SU-DHL-6 (cell line): ENCODE measurements around the gene PTPRE.

Experiments
- H2AFZ ChIP-seq: fragments of 200-600 bp; sonication (generic); 2 replicates; pipeline ENCODE4 v1.6.1; 2014; ENCODE audit warnings: low read depth, mild to moderate bottlenecking, moderate library complexity, mixed read lengths, antibody characterized with exemption, low read length; ENCODE audit not compliant: severe bottlenecking
- H3F3A ChIP-seq: fragments of 200-600 bp; shearing (Covaris generic); 2 replicates; pipeline ENCODE4 v1.6.0; 2016; ENCODE audit warnings: antibody characterized with exemption, mild to moderate bottlenecking; ENCODE audit not compliant: insufficient read depth
- H3K27ac ChIP-seq: fragments of 200-600 bp; sonication (generic); 2 replicates; pipeline ENCODE4 v1.5.1; 2016; ENCODE audit warnings: low read depth, mild to moderate bottlenecking, low read length, moderate library complexity, mixed read lengths
- H3K27me3 ChIP-seq: fragments of 200-600 bp; sonication (generic), shearing (Covaris generic); 2 replicates; pipeline ENCODE4 v1.6.0; 2014; ENCODE audit warnings: mild to moderate bottlenecking, low read length
- H3K36me3 ChIP-seq: fragments of 200-600 bp; sonication (generic); 2 replicates; pipeline ENCODE4 v1.6.1; 2014; ENCODE audit warnings: mild to moderate bottlenecking, low read length, mixed read lengths
- H3K4me2 ChIP-seq: fragments of 300-600, 200-600 bp; shearing (Covaris generic), sonication (generic); 2 replicates; pipeline ENCODE4 v1.6.0; 2014; ENCODE audit warnings: low read length, low read depth, mild to moderate bottlenecking; ENCODE audit not compliant: poor library complexity, severe bottlenecking
- H3K4me3 ChIP-seq: fragments of 200-600 bp; sonication (generic); 2 replicates; pipeline ENCODE4 v1.5.1; 2014; ENCODE audit warnings: antibody characterized with exemption, low read length, mild to moderate bottlenecking, mixed read lengths; ENCODE audit not compliant: insufficient read depth, poor library complexity, severe bottlenecking
- H3K79me2 ChIP-seq: fragments of 200-600 bp; sonication (generic); 2 replicates; pipeline ENCODE4 v1.6.1; 2014; ENCODE audit warnings: mild to moderate bottlenecking, low read length, moderate library complexity; ENCODE audit not compliant: insufficient read depth
- H3K9ac ChIP-seq: fragments of 200-600 bp; sonication (generic); 2 replicates; pipeline ENCODE4 v1.7.0; 2014; ENCODE audit warnings: mild to moderate bottlenecking, low read length
- H3K9me2 ChIP-seq: fragments of 200-600 bp; sonication (generic); replicated peaks from 2 replicates; pipeline ENCODE4 v1.6.1; 2014; ENCODE audit warnings: low read length; ENCODE audit not compliant: insufficient read depth
- H3K9me3 ChIP-seq: fragments of 200-600 bp; sonication (generic); 2 replicates; pipeline ENCODE4 v1.6.1; 2014; ENCODE audit warnings: low read length, mixed read lengths; ENCODE audit not compliant: insufficient read depth
- H4K20me1 ChIP-seq: fragments of 200-600 bp; sonication (generic); 2 replicates; pipeline ENCODE4 v1.6.1; 2014; ENCODE audit warnings: low read depth, mild to moderate bottlenecking, antibody characterized with exemption, low read length, moderate library complexity, mixed read lengths
- EZH2phosphoT487 ChIP-seq: fragments of 200-600 bp; sonication (generic), shearing (Covaris generic); conservative IDR thresholded peaks from 2 replicates; pipeline ENCODE4 v1.6.1; 2018; ENCODE audit warnings: mild to moderate bottlenecking, antibody characterized with exemption, low read length, moderate library complexity, mixed read lengths
- TF ChIP-seq, protein P1 (sequence below): fragments of 200-600 bp; sonication (generic); IDR thresholded peaks from one replicate; pipeline ENCODE4 v1.5.1; 2017; ENCODE audit warnings: antibody characterized with exemption, mild to moderate bottlenecking, low read length, moderate library complexity; ENCODE audit not compliant: insufficient read depth, poor library complexity, severe bottlenecking

Gene PTPRE

DNA sequence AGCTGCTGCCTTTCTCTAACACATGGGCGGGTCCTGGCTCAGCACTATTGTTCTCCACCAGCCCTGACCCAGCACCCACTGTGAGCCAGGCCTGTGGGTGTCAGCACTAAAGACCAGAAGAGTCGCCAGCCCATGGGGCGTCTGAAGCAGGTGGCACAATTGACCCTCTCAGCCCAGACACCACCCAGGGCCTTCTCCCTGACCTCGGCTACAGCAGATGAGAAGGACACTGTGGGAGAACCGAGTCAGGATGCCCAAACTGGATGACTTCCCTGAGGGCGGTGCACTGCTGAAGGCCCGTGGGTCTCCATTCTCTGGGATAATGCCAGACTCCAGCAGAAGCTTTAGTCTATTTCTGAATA, 122.4 kb downstream of the PTPRE start:
- Histone ChIP-seq H3K9me2 (no peaks in the 10 kb centered on the region), H3K4me2 (no peak overlapping the region), H3K27ac (no peak overlapping the region), H3K9me3 (no peaks in the 10 kb centered on the region), H3K79me2 (no peaks in the 10 kb centered on the region), H4K20me1 (no peaks in the 10 kb centered on the region), H3K9ac (no peak overlapping the region), H2AFZ (no peak overlapping the region), H3K27me3 (no peaks in the 10 kb centered on the region), H3F3A (no peaks in the 10 kb centered on the region), H3K4me3 (no peak overlapping the region), H3K36me3 (no peaks in the 10 kb centered on the region)
- TF ChIP-seq, protein P1, sequence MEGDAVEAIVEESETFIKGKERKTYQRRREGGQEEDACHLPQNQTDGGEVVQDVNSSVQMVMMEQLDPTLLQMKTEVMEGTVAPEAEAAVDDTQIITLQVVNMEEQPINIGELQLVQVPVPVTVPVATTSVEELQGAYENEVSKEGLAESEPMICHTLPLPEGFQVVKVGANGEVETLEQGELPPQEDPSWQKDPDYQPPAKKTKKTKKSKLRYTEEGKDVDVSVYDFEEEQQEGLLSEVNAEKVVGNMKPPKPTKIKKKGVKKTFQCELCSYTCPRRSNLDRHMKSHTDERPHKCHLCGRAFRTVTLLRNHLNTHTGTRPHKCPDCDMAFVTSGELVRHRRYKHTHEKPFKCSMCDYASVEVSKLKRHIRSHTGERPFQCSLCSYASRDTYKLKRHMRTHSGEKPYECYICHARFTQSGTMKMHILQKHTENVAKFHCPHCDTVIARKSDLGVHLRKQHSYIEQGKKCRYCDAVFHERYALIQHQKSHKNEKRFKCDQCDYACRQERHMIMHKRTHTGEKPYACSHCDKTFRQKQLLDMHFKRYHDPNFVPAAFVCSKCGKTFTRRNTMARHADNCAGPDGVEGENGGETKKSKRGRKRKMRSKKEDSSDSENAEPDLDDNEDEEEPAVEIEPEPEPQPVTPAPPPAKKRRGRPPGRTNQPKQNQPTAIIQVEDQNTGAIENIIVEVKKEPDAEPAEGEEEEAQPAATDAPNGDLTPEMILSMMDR, result no peak
- no peak for TF ChIP-seq EZH2phosphoT487

DNA sequence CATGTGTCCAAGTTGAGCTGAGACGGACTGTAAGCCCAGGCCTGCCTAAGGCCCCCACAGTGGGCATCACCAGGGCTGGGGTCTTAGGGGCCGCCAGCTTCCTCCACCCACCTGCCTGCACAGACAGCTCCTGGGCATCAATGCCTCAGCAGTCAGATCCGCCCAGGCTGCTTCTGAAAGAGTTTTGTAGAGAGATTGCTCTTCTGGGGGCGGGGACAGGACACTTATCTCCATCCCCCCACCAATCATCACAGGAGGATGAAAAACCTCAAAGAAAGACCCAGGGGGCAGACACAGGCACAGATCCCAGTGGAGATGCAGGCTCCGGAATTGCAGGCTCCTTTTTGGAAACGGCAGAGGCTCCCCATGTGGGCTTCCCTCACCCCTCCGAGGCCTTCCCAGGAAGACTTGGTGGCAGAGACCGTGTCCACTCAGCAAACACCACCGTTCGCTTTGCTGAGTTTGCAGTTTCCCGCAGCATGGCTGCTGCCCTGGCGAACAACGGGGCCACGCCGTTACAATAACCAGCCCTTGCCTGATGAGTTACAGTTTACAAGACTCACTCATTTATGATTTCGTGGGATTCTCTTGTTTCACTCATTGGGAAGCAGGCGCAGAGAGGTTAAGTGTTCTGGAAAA, 122.9 kb downstream of the PTPRE start:
- no peaks in the 10 kb centered on the region for H4K20me1 ChIP-seq
- no peak overlapping the region for H2AFZ ChIP-seq
- TF ChIP-seq, protein P1, result no peak
- TF ChIP-seq EZH2phosphoT487, result no peak
- no peaks in the 10 kb centered on the region for H3K79me2 ChIP-seq
- H3K27me3 ChIP-seq, result no peaks in the 10 kb centered on the region
- H3K9ac ChIP-seq, result no peak overlapping the region
- no peak overlapping the region for H3K27ac ChIP-seq
- no peaks in the 10 kb centered on the region for H3K9me3 ChIP-seq
- H3K4me3 ChIP-seq, result no peak overlapping the region
- no peak overlapping the region for H3K4me2 ChIP-seq
- H3K9me2 ChIP-seq, result no peaks in the 10 kb centered on the region
- no peaks in the 10 kb centered on the region for H3F3A ChIP-seq
- no peaks in the 10 kb centered on the region for H3K36me3 ChIP-seq

DNA sequence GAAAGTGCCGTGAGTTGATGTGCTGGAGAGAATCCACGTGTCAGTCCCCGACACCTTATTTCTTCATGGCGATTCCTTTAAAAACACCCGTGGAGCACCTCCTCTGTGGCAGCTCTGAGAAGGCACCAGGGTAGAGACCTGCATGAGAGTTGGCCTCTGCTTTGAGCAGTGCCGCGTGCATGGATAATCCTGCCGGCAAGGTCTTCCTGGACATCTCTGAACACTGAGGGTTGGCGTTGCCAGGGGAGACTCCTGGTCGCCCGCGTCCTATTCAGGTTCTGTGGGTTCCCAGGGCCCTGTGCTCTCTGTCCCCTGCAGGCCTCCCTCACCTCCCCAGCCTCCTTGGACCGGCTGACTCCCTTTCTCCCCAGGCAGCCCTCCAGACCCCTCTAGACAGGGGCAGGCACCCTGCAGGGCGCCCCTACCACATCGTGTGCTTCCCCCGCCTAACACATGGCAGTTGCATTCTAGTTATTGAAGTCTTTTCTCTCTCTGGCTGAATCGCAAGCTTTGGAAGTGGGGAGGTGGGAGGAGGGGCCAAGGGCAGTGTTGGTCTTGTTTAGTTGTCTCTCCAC, 123.7 kb downstream of the PTPRE start:
- no peak overlapping the region for H3K4me3 ChIP-seq
- H3K9ac ChIP-seq, result no peak overlapping the region
- no peaks in the 10 kb centered on the region for H3K9me3 ChIP-seq
- no peak overlapping the region for H3K27ac ChIP-seq
- no peaks in the 10 kb centered on the region for H4K20me1 ChIP-seq
- no peak overlapping the region for H2AFZ ChIP-seq
- H3K4me2 ChIP-seq, result no peak overlapping the region
- H3K79me2 ChIP-seq, result no peaks in the 10 kb centered on the region
- no peak for TF ChIP-seq EZH2phosphoT487
- TF ChIP-seq, protein P1, result no peak
- H3K36me3 ChIP-seq, result no peaks in the 10 kb centered on the region
- H3F3A ChIP-seq, result no peaks in the 10 kb centered on the region
- H3K27me3 ChIP-seq, result no peaks in the 10 kb centered on the region
- H3K9me2 ChIP-seq, result no peaks in the 10 kb centered on the region
